ENCODE data around the gene PDE6G.

PDE6G gene

DNA sequence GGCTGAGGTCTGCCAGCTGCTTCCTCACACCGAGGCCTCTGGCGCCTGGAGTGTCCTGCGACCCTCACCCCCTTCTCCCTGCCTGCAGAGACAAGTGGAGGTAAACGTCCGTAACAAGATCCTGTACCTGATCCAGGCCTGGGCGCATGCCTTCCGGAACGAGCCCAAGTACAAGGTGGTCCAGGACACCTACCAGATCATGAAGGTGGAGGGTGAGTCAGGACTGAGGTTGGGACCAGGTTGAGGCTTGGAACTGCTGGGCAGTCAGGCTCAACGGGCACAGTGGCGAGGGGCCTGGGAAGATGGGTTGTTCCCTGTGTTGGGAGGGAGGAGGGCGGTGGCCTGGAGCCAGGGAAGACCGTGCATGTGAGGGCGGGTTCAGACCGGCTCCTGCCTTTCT is 32.3 kb upstream of the PDE6G start:
- TF ChIP-seq ZFP30 (CRISPR knock-in tag; IDR thresholded peaks at IDR 0.05) = no peak
- no peak for TF ChIP-seq SNAI2 (CRISPR knock-in tag; IDR thresholded peaks at IDR 0.05)
- TF ChIP-seq CSDC2 (CRISPR knock-in tag; IDR thresholded peaks at IDR 0.05) = no peak
- TF ChIP-seq RARB (CRISPR knock-in tag; IDR thresholded peaks at IDR 0.05) = no peak
- TF ChIP-seq ISL1 (CRISPR knock-in tag; IDR thresholded peaks at IDR 0.05) = no peak
- TF ChIP-seq TOX (CRISPR knock-in tag; IDR thresholded peaks at IDR 0.05; ENCODE audit: borderline replicate concordance) = no peak
- TF ChIP-seq ESRRG (CRISPR knock-in tag; IDR thresholded peaks at IDR 0.05) = no peak
- TF ChIP-seq, protein P1, sequence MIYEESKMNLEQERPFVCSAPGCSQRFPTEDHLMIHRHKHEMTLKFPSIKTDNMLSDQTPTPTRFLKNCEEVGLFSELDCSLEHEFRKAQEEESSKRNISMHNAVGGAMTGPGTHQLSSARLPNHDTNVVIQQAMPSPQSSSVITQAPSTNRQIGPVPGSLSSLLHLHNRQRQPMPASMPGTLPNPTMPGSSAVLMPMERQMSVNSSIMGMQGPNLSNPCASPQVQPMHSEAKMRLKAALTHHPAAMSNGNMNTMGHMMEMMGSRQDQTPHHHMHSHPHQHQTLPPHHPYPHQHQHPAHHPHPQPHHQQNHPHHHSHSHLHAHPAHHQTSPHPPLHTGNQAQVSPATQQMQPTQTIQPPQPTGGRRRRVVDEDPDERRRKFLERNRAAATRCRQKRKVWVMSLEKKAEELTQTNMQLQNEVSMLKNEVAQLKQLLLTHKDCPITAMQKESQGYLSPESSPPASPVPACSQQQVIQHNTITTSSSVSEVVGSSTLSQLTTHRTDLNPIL (CRISPR knock-in tag; IDR thresholded peaks at IDR 0.05; ENCODE audit: low read depth) = no peak
- TF ChIP-seq ZFP3 (CRISPR knock-in tag; IDR thresholded peaks at IDR 0.05) = no peak
- no peak for TF ChIP-seq OSR1 (CRISPR knock-in tag; IDR thresholded peaks at IDR 0.05)
- no peak for TF ChIP-seq ZNF70 (CRISPR knock-in tag; IDR thresholded peaks at IDR 0.05)
- TF ChIP-seq BACH2 (CRISPR knock-in tag; IDR thresholded peaks at IDR 0.05; ENCODE audit: borderline replicate concordance) = no peak
- TF ChIP-seq PPARA (CRISPR knock-in tag; IDR thresholded peaks at IDR 0.05; ENCODE audit: borderline replicate concordance) = no peak
- TF ChIP-seq ZNF565 (CRISPR knock-in tag; conservative IDR thresholded peaks at IDR 0.05; ENCODE audit: low read depth) = no peak
- no peak for TF ChIP-seq TCF4 (CRISPR knock-in tag; IDR thresholded peaks at IDR 0.05; ENCODE audit: borderline replicate concordance)
- no peak for TF ChIP-seq GLIS3 (CRISPR knock-in tag; IDR thresholded peaks at IDR 0.05)
- no peak for TF ChIP-seq ZNF8 (CRISPR knock-in tag; IDR thresholded peaks at IDR 0.05)
- TF ChIP-seq ARNTL (CRISPR knock-in tag; IDR thresholded peaks at IDR 0.05; ENCODE audit: borderline replicate concordance, low read depth) = no peak
- no peak for TF ChIP-seq ZC3H10 (CRISPR knock-in tag; IDR thresholded peaks at IDR 0.05)
- TF ChIP-seq, protein P2, sequence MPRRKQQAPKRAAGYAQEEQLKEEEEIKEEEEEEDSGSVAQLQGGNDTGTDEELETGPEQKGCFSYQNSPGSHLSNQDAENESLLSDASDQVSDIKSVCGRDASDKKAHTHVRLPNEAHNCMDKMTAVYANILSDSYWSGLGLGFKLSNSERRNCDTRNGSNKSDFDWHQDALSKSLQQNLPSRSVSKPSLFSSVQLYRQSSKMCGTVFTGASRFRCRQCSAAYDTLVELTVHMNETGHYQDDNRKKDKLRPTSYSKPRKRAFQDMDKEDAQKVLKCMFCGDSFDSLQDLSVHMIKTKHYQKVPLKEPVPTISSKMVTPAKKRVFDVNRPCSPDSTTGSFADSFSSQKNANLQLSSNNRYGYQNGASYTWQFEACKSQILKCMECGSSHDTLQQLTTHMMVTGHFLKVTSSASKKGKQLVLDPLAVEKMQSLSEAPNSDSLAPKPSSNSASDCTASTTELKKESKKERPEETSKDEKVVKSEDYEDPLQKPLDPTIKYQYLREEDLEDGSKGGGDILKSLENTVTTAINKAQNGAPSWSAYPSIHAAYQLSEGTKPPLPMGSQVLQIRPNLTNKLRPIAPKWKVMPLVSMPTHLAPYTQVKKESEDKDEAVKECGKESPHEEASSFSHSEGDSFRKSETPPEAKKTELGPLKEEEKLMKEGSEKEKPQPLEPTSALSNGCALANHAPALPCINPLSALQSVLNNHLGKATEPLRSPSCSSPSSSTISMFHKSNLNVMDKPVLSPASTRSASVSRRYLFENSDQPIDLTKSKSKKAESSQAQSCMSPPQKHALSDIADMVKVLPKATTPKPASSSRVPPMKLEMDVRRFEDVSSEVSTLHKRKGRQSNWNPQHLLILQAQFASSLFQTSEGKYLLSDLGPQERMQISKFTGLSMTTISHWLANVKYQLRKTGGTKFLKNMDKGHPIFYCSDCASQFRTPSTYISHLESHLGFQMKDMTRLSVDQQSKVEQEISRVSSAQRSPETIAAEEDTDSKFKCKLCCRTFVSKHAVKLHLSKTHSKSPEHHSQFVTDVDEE (CRISPR knock-in tag; IDR thresholded peaks at IDR 0.05) = no peak
- no peak for ATAC-seq

DNA sequence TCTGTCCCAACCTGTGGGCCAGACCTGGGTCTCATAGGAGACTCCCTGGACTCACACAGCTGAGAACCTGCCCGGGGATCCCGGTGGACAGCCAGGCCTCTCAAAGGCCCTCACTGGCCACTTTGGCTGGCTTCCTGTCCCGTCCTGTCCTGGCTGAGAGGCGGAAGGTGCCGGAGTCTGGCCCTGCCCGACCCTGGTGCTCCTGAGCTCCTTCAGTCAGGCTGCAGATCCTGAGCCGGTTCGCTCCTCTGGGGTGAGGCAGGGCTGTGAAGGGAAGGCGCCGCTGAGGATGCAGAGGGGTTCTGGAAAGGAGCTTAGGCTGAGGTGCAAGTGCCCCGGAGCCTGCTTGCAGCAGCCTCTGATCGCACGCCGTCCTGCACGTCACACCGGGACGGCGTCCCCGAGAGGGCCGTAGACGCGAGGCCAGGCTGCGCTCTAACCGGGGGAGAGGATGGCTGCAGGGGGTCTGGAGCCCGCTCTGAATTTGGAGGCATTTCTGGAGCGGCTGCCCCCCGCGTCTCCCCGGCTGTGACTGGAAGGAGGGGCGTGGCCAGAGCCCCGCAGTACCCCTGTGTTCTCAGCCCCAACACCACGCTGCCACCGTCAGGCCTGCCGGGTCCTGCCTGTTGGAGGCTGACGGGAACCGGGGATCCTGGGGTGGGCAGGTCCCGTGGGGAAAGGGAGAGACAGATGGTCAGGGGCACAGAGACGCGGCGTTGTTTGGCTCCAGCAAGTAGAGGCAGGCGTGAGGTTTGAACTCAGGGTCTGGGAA is 31.6 kb upstream of the PDE6G start:
- TF ChIP-seq TCF4 (CRISPR knock-in tag; IDR thresholded peaks at IDR 0.05; ENCODE audit: borderline replicate concordance) = no peak
- no peak for TF ChIP-seq ZC3H10 (CRISPR knock-in tag; IDR thresholded peaks at IDR 0.05)
- no peak for ATAC-seq

DNA sequence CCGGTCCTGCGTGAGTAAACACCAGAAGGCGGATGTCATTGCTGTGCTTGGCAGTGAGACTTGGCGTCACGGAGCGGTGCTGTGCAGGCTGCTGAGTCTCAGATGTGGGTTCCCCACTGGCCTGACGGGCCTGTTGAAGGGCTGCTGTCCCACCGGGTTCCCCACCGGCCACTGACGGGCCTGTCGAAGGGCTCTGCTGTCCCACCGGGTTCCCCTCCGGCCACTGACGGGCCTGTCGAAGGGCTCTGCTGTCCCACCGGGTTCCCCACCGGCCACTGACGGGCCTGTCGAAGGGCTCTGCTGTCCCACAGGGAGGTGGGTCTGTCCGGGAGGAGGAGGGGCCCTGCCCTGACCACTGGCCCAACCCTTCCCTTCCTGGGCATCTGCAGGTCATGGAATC is 30.3 kb upstream of the PDE6G start:
- ATAC-seq = no peak
- TF ChIP-seq ZFP3 (CRISPR knock-in tag; IDR thresholded peaks at IDR 0.05) (no peak), ZNF8 (CRISPR knock-in tag; IDR thresholded peaks at IDR 0.05) (no peak), PPARA (CRISPR knock-in tag; IDR thresholded peaks at IDR 0.05; ENCODE audit: borderline replicate concordance) (no peak), ZFP30 (CRISPR knock-in tag; IDR thresholded peaks at IDR 0.05) (no peak), BACH2 (CRISPR knock-in tag; IDR thresholded peaks at IDR 0.05; ENCODE audit: borderline replicate concordance) (no peak), ZC3H10 (CRISPR knock-in tag; IDR thresholded peaks at IDR 0.05) (no peak)
- TF ChIP-seq, protein P3, sequence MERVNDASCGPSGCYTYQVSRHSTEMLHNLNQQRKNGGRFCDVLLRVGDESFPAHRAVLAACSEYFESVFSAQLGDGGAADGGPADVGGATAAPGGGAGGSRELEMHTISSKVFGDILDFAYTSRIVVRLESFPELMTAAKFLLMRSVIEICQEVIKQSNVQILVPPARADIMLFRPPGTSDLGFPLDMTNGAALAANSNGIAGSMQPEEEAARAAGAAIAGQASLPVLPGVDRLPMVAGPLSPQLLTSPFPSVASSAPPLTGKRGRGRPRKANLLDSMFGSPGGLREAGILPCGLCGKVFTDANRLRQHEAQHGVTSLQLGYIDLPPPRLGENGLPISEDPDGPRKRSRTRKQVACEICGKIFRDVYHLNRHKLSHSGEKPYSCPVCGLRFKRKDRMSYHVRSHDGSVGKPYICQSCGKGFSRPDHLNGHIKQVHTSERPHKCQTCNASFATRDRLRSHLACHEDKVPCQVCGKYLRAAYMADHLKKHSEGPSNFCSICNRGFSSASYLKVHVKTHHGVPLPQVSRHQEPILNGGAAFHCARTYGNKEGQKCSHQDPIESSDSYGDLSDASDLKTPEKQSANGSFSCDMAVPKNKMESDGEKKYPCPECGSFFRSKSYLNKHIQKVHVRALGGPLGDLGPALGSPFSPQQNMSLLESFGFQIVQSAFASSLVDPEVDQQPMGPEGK (CRISPR knock-in tag; IDR thresholded peaks at IDR 0.05; ENCODE audit: borderline replicate concordance) = no peak

DNA sequence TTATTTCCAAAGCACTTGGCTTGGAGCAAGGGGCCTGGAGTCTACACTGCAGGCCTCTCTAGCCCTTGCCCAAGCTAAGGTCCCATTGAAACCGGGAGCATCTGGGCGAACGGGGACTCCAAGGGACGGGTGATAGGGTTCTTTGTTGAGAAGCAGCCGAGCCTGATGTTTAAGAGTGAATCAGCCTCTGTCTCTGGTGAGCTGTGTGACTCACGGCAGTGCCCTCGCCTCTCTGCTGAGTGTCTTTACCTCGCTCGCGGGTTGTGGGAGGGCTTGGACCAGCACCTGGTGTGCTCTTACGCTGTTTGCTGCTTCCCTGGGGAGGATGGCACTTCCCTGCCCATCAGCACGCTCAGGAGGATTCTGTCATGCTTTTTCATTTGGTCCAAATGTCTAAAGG is 28.8 kb upstream of the PDE6G start:
- TF ChIP-seq, protein P4, sequence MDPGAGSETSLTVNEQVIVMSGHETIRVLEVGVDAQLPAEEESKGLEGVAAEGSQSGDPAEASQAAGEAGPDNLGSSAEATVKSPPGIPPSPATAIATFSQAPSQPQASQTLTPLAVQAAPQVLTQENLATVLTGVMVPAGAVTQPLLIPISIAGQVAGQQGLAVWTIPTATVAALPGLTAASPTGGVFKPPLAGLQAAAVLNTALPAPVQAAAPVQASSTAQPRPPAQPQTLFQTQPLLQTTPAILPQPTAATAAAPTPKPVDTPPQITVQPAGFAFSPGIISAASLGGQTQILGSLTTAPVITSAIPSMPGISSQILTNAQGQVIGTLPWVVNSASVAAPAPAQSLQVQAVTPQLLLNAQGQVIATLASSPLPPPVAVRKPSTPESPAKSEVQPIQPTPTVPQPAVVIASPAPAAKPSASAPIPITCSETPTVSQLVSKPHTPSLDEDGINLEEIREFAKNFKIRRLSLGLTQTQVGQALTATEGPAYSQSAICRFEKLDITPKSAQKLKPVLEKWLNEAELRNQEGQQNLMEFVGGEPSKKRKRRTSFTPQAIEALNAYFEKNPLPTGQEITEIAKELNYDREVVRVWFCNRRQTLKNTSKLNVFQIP (CRISPR knock-in tag; IDR thresholded peaks at IDR 0.05; ENCODE audit: borderline replicate concordance, low read depth) = no peak
- TF ChIP-seq ISL1 (CRISPR knock-in tag; IDR thresholded peaks at IDR 0.05) (no peak), ZC3H10 (CRISPR knock-in tag; IDR thresholded peaks at IDR 0.05) (no peak), RARB (CRISPR knock-in tag; IDR thresholded peaks at IDR 0.05) (no peak), TCF4 (CRISPR knock-in tag; IDR thresholded peaks at IDR 0.05; ENCODE audit: borderline replicate concordance) (no peak), ZNF70 (CRISPR knock-in tag; IDR thresholded peaks at IDR 0.05) (no peak), PPARA (CRISPR knock-in tag; IDR thresholded peaks at IDR 0.05; ENCODE audit: borderline replicate concordance) (no peak), BACH2 (CRISPR knock-in tag; IDR thresholded peaks at IDR 0.05; ENCODE audit: borderline replicate concordance) (no peak), GLIS3 (CRISPR knock-in tag; IDR thresholded peaks at IDR 0.05) (no peak), ZNF8 (CRISPR knock-in tag; IDR thresholded peaks at IDR 0.05) (no peak), ARNTL (CRISPR knock-in tag; IDR thresholded peaks at IDR 0.05; ENCODE audit: borderline replicate concordance, low read depth) (no peak), OSR1 (CRISPR knock-in tag; IDR thresholded peaks at IDR 0.05) (no peak), ZFP30 (CRISPR knock-in tag; IDR thresholded peaks at IDR 0.05) (no peak), ZFP3 (CRISPR knock-in tag; IDR thresholded peaks at IDR 0.05) (no peak), SNAI2 (CRISPR knock-in tag; IDR thresholded peaks at IDR 0.05) (no peak)
- TF ChIP-seq, protein P3 (CRISPR knock-in tag; IDR thresholded peaks at IDR 0.05; ENCODE audit: borderline replicate concordance) = no peak
- TF ChIP-seq, protein P5, sequence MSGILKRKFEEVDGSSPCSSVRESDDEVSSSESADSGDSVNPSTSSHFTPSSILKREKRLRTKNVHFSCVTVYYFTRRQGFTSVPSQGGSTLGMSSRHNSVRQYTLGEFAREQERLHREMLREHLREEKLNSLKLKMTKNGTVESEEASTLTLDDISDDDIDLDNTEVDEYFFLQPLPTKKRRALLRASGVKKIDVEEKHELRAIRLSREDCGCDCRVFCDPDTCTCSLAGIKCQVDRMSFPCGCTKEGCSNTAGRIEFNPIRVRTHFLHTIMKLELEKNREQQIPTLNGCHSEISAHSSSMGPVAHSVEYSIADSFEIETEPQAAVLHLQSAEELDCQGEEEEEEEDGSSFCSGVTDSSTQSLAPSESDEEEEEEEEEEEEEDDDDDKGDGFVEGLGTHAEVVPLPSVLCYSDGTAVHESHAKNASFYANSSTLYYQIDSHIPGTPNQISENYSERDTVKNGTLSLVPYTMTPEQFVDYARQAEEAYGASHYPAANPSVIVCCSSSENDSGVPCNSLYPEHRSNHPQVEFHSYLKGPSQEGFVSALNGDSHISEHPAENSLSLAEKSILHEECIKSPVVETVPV (CRISPR knock-in tag; IDR thresholded peaks at IDR 0.05) = no peak
- ATAC-seq = peak; percentile 11; the same call in 2 of the 3 replicates
